COLO668 (cell line): ENCODE measurements around the gene PDGFA.

ENCODE experiments used
- DNase-seq: peaks from one replicate; lab custom pipeline; 2025; ENCODE audit not compliant: unreplicated experiment; lab: John Stamatoyannopoulos, UW

The PDGFA gene

GRCh38 chr7:491958-492713 lies 27.5 kb downstream of the PDGFA start:
- DNase-seq, result no peak

- no peak for DNase-seq
These were observed 28.2 kb downstream of the PDGFA start for GRCh38 chr7:491292-491957.

GRCh38 chr7:490461-491291 lies 29.0 kb downstream of the PDGFA start:
- DNase-seq, result peak; percentile 78

GRCh38 chr7:489876-490275 lies 29.8 kb downstream of the PDGFA start:
- DNase-seq, result no peak

GRCh38 chr7:486216-486743 lies 33.4 kb downstream of the PDGFA start:
- no peak for DNase-seq

- peak; percentile 49 for DNase-seq
These were observed 34.2 kb downstream of the PDGFA start for GRCh38 chr7:485188-486081.

GRCh38 chr7:484356-485101 lies 35.1 kb downstream of the PDGFA start:
- no peak for DNase-seq

- DNase-seq, result no peak
These were observed 35.8 kb downstream of the PDGFA start for GRCh38 chr7:483656-484355.

GRCh38 chr7:482521-483083 lies 37.0 kb downstream of the PDGFA start:
- DNase-seq, result no peak

- peak; percentile 46 for DNase-seq
These were observed 38.3 kb downstream of the PDGFA start for GRCh38 chr7:481219-481930.

- DNase-seq, result peak; percentile 84
These were observed 39.0 kb downstream of the PDGFA start for GRCh38 chr7:480531-481218.

GRCh38 chr7:479948-480499 lies 39.6 kb downstream of the PDGFA start:
- peak; percentile 24 for DNase-seq

- DNase-seq, result peak; percentile 30
These were observed 40.3 kb downstream of the PDGFA start for GRCh38 chr7:479115-479947.

- no peak for DNase-seq
These were observed 41.9 kb downstream of the PDGFA start for GRCh38 chr7:477626-478220.

GRCh38 chr7:476736-477360 lies 42.8 kb downstream of the PDGFA start:
- DNase-seq, result no peak
